Stimulated activated CD4-positive, alpha-beta T cell treated with anti-CD3 and anti-CD28 coated beads, Interleukin-15, amount 100 ng/mL, for 48 hours (primary cell): ENCODE results near the gene TPM4.
A peak's percentile ranks its signal among the peaks of the same experiment; 100 is the strongest.
"Not testable (repeated sequence)": the region's sequence is repeated elsewhere in the genome, so short reads cannot be mapped to it uniquely, and the experiment has no call there.

Experiments used
- DNase-seq, 2 donors: peaks; one replicate each; pipeline ENCODE4 v3.0.0-alpha.2; 2020; ENCODE audit warnings: low read depth in 2 of 2

TPM4 gene

GRCh38 chr19:16076154-16076957 is at the start of gene TPM4:
TPM4 (plus strand) TSS chr19:16076495; CDS start chr19:16076566, 71 bp downstream.
- peak; percentile 83 to 86 for DNase-seq

DNA sequence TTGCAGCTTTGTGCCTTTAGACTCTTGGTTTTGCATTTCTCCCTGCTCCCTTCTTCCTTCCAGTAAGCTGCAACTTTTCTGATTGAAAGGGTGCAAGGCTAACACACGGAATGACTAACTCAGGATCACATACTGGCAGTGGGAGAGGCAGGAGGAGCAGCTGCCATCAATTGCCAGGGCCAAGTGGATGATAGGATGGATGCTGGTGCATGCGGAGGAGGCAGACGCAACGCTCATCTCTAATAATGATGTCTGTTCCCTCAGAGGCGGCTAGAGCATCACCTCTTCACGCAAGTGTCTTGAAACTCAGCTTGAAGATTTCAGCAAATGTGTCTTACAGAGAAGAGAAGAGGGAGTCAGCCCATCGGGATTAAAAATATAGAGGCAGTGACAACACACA is 49.5 kb upstream of the TPM4 start:
- no peak for DNase-seq

DNA sequence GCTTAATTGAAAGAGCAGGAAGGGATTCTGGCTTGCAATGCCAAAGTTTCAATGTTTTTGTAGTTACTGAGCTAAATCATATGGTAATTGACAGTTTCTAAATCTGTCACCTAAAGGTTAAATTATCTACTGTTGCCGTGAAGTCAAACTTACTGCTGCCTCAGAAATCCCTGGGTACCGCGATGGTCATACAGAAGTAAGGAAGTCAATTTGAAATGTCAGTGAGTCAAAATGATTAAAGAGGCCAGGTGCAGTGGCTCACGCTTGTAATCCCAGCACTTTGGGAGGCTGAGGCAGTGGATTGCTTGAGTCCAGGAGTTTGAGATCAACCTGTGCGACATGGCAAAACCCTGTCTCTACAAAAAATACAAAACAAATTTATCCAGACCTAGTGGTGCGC is 48.8 kb upstream of the TPM4 start:
- peak in 1 of 2 donors; percentile 10 for DNase-seq

DNA sequence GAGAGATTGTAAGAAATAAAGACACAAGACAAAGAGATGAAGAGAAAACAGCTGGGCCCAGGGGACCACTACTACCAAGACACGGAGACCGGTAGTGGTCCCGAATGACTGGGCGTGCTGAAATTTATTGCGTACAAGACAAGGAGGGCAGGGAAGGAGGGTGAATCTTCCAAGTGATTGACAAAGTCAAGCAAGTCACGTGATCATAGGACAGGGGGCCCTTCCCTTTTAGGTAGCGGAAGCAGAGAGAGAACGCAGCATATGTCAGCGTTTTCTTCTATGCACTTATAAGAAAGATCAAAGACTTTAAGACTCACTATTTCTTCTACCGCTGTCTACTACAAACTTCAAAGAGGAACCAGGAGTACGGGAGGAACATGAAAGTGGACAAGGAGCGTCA is 46.1 kb upstream of the TPM4 start:
- DNase-seq, result not testable (repeated sequence)

- no peak for DNase-seq
Observed at GRCh38 chr19:16030964-16031871, 45.1 kb upstream of the TPM4 start.

DNA sequence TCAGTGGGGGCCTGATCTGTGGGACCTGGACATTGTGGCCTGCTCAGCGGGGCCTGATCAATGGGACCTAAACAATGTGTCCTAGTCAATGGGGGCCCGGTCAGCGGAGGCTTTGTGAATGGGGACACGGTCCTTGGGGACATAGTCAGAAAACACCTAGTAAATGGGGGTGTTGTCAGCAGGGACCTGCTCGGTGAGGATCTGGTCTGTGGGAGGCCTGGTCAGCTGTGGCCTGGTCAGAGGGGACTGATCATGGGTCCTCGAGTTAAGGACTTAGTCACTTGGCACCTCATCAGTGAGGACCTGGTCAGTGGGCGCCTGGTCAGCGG is 44.5 kb upstream of the TPM4 start:
- no peak for DNase-seq

- no peak for DNase-seq
Observed at GRCh38 chr19:16032509-16033135, 43.7 kb upstream of the TPM4 start.

DNA sequence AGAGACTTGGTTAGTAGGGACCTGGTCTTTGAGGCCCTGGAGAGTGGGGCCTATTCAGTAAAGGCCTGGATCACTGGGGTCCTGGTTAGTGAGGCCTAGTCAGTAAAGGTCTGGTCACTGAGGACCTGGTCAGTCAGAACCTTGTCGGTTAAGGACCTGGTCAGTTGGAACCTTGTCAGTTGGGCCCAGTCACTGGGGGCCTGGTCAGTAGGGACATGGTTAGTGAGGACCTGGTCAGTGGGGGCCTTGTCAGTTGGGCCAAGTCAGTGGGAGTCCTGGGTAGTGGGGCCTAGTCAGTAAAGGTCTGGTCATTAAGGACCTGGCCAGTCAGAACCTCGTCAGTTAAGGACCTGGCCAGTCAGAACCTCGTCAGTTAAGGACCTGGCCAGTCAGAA is 43.2 kb upstream of the TPM4 start:
- DNase-seq, result no peak

DNA sequence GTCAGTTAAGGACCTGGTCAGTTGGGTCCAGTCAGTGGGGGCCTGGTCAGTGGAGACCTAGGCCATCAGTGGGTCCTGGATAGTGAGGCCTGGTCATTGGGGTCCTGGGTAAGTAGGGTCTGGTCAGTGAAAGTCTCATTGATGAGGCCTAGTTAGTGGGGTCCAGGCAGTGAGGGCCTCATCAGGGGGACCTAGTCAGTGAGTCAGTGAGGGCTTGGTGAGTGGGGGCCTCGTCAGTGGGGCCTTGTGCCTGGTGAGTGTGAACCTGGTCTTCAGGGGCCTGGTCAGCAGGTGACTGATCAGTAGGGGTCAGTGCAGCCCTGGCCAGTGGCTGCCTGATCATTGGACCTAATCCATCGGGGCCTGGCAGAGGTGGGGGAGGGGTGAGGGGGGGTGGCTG is 42.6 kb upstream of the TPM4 start:
- no peak for DNase-seq

DNA sequence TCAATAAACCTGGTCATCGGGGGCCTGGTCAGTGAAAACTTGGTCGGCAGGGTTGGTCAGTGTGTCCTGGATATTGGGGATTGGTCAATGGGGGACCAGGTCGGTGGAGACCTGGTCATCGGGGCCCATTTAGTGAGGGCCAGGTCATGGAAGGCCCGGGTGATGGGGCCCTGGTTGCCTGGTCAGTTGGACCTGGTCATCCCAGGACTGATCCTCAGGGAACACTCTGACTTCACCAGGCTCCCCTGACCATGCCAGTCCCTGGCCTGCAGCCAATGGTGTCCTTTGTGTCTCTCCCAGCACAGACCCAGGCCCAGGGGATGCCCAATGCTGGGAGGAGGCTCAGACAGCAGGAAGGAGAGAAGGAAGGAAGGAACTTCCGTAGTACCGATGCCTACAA is 42.1 kb upstream of the TPM4 start:
- DNase-seq, result no peak

DNA sequence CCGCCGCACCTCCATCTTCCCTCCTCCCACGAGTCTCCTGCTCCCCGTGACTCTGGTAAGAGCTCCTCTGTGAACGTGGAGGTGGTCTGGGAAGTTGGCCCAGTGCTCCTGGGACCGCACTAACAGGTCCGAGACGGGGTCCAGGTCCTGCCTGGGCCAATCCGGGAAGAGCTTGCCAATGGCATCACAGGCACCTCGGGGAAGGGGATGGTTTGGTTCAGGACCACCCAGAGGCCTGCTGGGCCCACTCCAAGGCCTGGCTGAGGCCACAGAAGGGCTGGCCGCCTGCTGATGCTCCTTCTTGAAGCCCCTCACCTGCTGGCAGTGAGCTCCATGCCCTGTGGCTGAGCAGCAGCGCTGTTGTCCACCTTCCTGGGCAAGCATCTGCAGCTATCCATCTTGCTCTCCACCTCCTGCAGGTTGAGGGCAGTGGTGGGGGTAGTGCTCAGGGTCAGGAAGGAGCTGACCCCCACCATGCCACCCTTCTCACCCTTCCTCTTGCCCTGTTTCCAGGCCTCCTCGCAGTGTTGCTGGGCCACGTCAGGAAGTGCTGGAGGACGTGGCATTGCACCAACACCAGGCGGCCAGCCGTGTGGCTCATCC is 41.2 kb upstream of the TPM4 start:
- no peak for DNase-seq

GRCh38 chr19:16035601-16036297 is 40.5 kb upstream of the TPM4 start:
- DNase-seq, result no peak

GRCh38 chr19:16036397-16036925 is 39.8 kb upstream of the TPM4 start:
- no peak for DNase-seq

DNA sequence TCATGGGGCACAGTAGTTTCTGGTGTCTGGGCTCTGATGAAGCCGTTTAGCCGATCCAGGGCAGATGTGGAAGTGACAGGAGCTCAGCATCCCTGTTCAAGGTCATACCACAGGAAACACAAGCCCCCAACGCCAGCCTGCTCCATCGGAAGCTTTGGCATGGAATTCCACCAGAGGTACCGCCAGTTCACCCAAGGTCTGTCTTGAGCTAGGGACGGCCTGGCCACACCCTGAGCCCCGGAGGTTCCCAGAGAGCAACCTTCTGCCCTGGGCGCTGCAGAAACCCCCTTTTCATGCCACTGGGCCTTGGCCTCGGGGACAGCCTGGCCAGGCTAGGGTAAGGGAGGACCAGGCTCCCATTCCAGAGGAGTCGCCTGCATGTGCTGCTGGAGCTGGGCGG is 39.4 kb upstream of the TPM4 start:
- no peak for DNase-seq

DNA sequence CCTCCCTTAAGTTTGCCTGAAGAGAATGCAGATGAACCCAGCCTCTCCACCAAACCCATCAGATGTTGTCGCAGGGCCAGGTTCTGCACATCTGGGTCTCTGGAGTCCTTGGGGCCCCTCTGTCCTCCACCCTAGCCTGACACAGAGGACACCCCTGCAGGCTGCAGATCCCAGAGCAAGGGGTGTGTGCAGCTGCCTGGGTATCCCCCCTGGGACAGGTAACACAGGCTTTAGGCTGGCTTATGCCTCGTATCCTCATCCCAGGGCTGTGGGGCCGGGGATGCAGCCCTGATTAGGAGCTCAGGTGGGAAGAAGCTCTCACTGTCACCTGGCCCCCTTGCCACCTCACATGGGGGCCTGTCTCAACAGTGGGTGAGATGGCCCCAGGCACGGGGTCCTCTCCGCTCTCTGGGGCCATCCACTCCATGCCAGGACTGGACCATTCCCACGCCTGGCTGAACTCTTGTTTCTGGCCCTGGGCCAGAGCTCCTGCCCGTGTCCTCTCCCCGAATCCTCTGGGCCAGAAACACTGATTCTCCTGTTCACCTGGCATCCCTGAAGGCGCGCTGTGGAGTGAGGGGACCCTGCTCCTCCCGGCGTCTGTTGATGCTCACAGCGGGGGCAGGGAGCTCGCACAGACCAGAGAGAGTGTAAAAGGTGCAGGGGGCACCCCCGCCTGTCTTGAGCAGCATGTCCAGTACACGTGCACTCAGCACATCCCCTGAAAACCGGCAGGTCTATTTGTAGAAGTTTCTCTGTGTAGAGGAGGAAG is 38.7 kb upstream of the TPM4 start:
- no peak for DNase-seq

DNA sequence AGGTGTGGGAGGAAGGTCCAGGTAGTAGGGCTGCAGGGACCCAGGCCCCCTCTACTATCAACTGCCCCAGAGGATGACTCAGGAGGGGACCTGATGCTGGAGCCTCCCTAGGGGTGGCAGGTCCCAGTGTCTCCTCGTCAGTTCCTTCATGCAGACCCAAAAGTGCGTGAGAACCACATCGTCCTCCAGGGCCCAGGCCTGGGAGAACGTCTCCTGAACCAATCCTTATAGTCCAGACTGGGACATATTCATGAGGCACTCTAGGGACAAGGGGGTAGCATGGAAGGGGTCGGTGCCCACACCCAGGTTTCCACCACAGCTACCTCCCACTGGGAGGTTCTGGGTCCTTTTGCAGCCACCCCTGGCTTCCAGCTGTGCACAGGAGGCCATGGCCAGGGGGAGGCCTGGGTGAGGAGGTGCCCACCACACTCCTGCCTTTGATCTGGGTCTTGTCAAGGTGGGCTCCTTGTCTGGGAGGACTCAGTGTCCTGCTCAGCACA is 38.0 kb upstream of the TPM4 start:
- no peak for DNase-seq

- DNase-seq, result no peak
Observed at GRCh38 chr19:16039081-16039480, 37.2 kb upstream of the TPM4 start.

DNA sequence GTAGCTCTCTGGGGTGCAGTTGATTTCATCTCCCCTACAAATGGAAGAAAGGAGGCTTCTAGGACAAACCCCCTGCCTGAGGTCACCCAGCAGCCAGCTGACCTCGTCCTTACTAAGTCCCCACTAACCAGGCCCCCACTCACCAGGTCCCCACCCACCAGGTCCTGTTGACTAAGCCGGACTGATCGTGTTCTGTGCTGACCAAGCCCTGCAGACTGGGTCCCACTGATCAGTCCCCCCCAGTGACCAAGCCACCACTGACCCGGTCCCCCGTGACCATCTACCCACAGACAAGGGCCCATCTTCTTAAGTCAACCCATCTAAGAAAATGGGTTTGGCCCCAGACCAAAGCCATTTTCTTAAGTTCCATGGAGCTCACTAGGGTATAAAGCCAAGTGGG is 36.8 kb upstream of the TPM4 start:
- no peak for DNase-seq

DNA sequence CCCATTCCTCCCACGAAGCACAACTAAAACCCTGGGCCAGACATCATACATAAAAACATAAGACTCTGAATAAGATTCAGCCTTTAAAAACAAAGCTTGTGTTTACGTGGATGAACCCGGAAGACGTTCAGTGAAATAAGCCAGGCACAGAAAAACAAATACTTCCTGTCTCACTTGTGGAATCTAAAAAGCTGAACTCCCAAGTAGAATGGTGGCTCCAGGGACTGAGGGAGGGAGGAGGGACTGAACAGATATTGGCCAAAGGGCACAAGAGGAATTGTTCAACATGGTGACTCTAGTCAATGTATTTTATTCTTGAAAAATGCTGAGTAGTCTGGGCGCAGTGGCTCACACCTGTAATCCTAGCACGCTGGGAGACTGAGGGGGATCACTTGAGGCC is 35.7 kb upstream of the TPM4 start:
- DNase-seq, result no peak

GRCh38 chr19:16041299-16041990 is 34.9 kb upstream of the TPM4 start:
- DNase-seq, result peak; percentile 53 to 75
